Gastrocnemius medialis (tissue), 4 donors: ENCODE data around the gene OR9A2.

Experiments used
- POLR2A ChIP-seq, 2 donors: fragments of 450-650 bp; IDR thresholded peaks; one replicate each; pipeline ENCODE4 v1.6.1; 2017; ENCODE audit warnings: antibody characterized with exemption in 2 of 2, mild to moderate bottlenecking in 2 of 2, moderate library complexity in 2 of 2
- TF ChIP-seq, protein P1 (sequence below), 5 experiments: fragments of 450-650 bp in 3 of 5; fragments of 200-600 bp in 2 of 5; sonication (generic) in 2 of 5; IDR thresholded peaks in 4 of 5; conservative IDR thresholded peaks in 1 of 5; 1 replicate in 4 of 5; 2 replicates in 1 of 5; pipeline ENCODE4 v1.5.1; 2016 to 2019; ENCODE audit warnings: antibody characterized with exemption in 5 of 5, mild to moderate bottlenecking in 3 of 5, moderate library complexity in 3 of 5

DNA sequence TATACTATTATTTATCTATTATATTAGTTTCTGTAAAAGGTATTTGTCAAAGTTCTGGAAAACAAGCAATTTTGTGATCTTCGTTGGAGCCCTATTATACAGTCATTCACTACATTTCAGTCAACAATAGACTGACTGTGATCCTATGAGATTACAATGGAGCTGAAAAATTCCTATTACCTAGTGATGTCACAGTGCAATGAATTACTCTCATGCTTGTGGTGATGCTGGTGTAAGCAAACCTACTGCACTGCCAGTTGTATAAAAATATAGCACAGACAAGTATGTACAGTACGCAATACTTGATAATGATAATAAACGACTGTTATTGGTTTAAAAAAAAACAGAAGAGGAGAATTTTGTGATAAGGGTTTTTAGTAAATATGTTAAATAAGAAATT, 46.6 kb upstream of the OR9A2 start:
- TF ChIP-seq, protein P1, sequence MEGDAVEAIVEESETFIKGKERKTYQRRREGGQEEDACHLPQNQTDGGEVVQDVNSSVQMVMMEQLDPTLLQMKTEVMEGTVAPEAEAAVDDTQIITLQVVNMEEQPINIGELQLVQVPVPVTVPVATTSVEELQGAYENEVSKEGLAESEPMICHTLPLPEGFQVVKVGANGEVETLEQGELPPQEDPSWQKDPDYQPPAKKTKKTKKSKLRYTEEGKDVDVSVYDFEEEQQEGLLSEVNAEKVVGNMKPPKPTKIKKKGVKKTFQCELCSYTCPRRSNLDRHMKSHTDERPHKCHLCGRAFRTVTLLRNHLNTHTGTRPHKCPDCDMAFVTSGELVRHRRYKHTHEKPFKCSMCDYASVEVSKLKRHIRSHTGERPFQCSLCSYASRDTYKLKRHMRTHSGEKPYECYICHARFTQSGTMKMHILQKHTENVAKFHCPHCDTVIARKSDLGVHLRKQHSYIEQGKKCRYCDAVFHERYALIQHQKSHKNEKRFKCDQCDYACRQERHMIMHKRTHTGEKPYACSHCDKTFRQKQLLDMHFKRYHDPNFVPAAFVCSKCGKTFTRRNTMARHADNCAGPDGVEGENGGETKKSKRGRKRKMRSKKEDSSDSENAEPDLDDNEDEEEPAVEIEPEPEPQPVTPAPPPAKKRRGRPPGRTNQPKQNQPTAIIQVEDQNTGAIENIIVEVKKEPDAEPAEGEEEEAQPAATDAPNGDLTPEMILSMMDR (IDR thresholded peaks at IDR 0.05 in 4 of 5, conservative IDR thresholded peaks at IDR 0.05 in 1 of 5), result no peak
- no peak for TF ChIP-seq POLR2A (IDR thresholded peaks at IDR 0.05)
